Activated CD8-positive, alpha-beta memory T cell treated with anti-CD3 and anti-CD28 coated beads, Interleukin-2, amount 50 U/mL, for 48 hours (primary cell): ENCODE data around the gene CCDC27.

ENCODE experiments used
- DNase-seq: peaks from one replicate; pipeline ENCODE4 v3.0.0-alpha.2; 2020

Gene CCDC27

GRCh38 chr1:3762151-3762872, 10.1 kb downstream of the CCDC27 start:
- DNase-seq: no peak

GRCh38 chr1:3762873-3763228, 10.6 kb downstream of the CCDC27 start:
- DNase-seq: no peak

- DNase-seq: no peak
Observed at GRCh38 chr1:3763351-3764125, 11.3 kb downstream of the CCDC27 start.

GRCh38 chr1:3767328-3767925, 15.2 kb downstream of the CCDC27 start:
- DNase-seq: no peak

- DNase-seq: no peak
Observed at GRCh38 chr1:3768811-3769390, 16.7 kb downstream of the CCDC27 start.

- DNase-seq: no peak
Observed at GRCh38 chr1:3770047-3770765, 18.0 kb downstream of the CCDC27 start.

- no peak for DNase-seq
Observed at GRCh38 chr1:3771108-3772026, 19.1 kb downstream of the CCDC27 start.

GRCh38 chr1:3772027-3772714, 19.9 kb downstream of the CCDC27 start:
- DNase-seq: peak; percentile 90

GRCh38 chr1:3772715-3773571, 20.7 kb downstream of the CCDC27 start, which contains the start of gene SMIM1:
TSS of gene SMIM1 (plus strand) at chr1:3772749. CDS start at chr1:3775374, 2,625 bp downstream.
- no peak for DNase-seq

GRCh38 chr1:3773572-3774275, 21.5 kb downstream of the CCDC27 start:
- no peak for DNase-seq

GRCh38 chr1:3774276-3774945, 22.2 kb downstream of the CCDC27 start:
- DNase-seq: no peak

- DNase-seq: no peak
Observed at GRCh38 chr1:3774946-3775489, 22.8 kb downstream of the CCDC27 start.

GRCh38 chr1:3775490-3776230, 23.4 kb downstream of the CCDC27 start:
- DNase-seq: peak; percentile 73

GRCh38 chr1:3776231-3776961, 24.1 kb downstream of the CCDC27 start:
- no peak for DNase-seq

GRCh38 chr1:3777078-3777547, 24.9 kb downstream of the CCDC27 start:
- no peak for DNase-seq

- DNase-seq: no peak
Observed at GRCh38 chr1:3777647-3778589, 25.7 kb downstream of the CCDC27 start.
